ENCODE results near the gene DCDC2C. TPM values are rescaled to one million over a fixed set of nuclear protein-coding genes. Genes with fewer than 3 reads are reported as not detected.

DCDC2C gene
- total RNA-seq, 1 experiment from 2014 or later, result not detected

GRCh38 chr2:3712424-3712823, 9.0 kb downstream of the DCDC2C start:
- no peak overlapping the region for H3K27ac ChIP-seq (ENCODE audit: low read length)
- H4K20me1 ChIP-seq (ENCODE audit: low read length), result no peaks in the 10 kb centered on the region
- H3K79me2 ChIP-seq (ENCODE audit: low read length), result no peaks in the 10 kb centered on the region
- intact Hi-C loops (cut with micrococcal nuclease), result no loop called here
- H2AFZ ChIP-seq (ENCODE audit: low read length), result no peak overlapping the region
- H3K27me3 ChIP-seq (ENCODE audit: low read length), result peaks cover 31% of the 10 kb centered on the region
- no peaks in the 10 kb centered on the region for H3K9me2 ChIP-seq (replicated peaks; ENCODE audit: low read length)
- ATAC-seq (no peak), DNase-seq (no peak)
- no peak overlapping the region for H3K9ac ChIP-seq (ENCODE audit: low read length)
- POLR2A ChIA-PET (ENCODE audit: unreplicated experiment), result no interaction called here
- H3K4me3 ChIP-seq (ENCODE audit: low read length), result no peak overlapping the region
- H3K9me3 ChIP-seq (ENCODE audit: low read length), result no peaks in the 10 kb centered on the region
- H3F3A ChIP-seq (ENCODE audit: low read length, unreplicated experiment), result no peaks in the 10 kb centered on the region
- CTCF ChIA-PET, result no interaction called here
- TF ChIP-seq CTCF (conservative IDR thresholded peaks at IDR 0.05; ENCODE audit: low read depth, low read length), result no peak
- no peak for TF ChIP-seq EZH2phosphoT487 (IDR thresholded peaks at IDR 0.05; ENCODE audit: borderline replicate concordance, low read length)
- no peak for TF ChIP-seq EZH2 (IDR thresholded peaks at IDR 0.05; ENCODE audit: low read length, unreplicated experiment)
- H3K36me3 ChIP-seq (ENCODE audit: low read depth, low read length), result no peaks in the 10 kb centered on the region
- no peaks in the 10 kb centered on the region for H3K4me1 ChIP-seq (ENCODE audit: insufficient read depth, low read length)
- no TSS peak for BruUV-seq (replicated peaks)
- H3K4me2 ChIP-seq (ENCODE audit: low read length), result no peak overlapping the region

- H3K79me2 ChIP-seq (ENCODE audit: low read length), result no peaks in the 10 kb centered on the region
- H3K4me3 ChIP-seq (ENCODE audit: low read length), result no peak overlapping the region
- no peaks in the 10 kb centered on the region for H3K36me3 ChIP-seq (ENCODE audit: low read depth, low read length)
- no peaks in the 10 kb centered on the region for H3F3A ChIP-seq (ENCODE audit: low read length, unreplicated experiment)
- H4K20me1 ChIP-seq (ENCODE audit: low read length), result no peaks in the 10 kb centered on the region
- no peaks in the 10 kb centered on the region for H3K9me3 ChIP-seq (ENCODE audit: low read length)
- H3K9me2 ChIP-seq (replicated peaks; ENCODE audit: low read length), result no peaks in the 10 kb centered on the region
- H3K4me2 ChIP-seq (ENCODE audit: low read length), result no peak overlapping the region
- ChIA-PET CTCF (no interaction called here), POLR2A (ENCODE audit: unreplicated experiment) (no interaction called here)
- H3K9ac ChIP-seq (ENCODE audit: low read length), result no peak overlapping the region
- TF ChIP-seq CTCF (conservative IDR thresholded peaks at IDR 0.05; ENCODE audit: low read depth, low read length) (no peak), EZH2phosphoT487 (IDR thresholded peaks at IDR 0.05; ENCODE audit: borderline replicate concordance, low read length) (no peak), EZH2 (IDR thresholded peaks at IDR 0.05; ENCODE audit: low read length, unreplicated experiment) (no peak)
- no TSS peak for BruUV-seq (replicated peaks)
- H3K4me1 ChIP-seq (ENCODE audit: insufficient read depth, low read length), result no peaks in the 10 kb centered on the region
- peaks cover 26% of the 10 kb centered on the region for H3K27me3 ChIP-seq (ENCODE audit: low read length)
- ATAC-seq (no peak), DNase-seq (no peak)
- no peak overlapping the region for H3K27ac ChIP-seq (ENCODE audit: low read length)
- no peak overlapping the region for H2AFZ ChIP-seq (ENCODE audit: low read length)
- intact Hi-C loops (cut with micrococcal nuclease), result no loop called here
These were observed 9.6 kb downstream of the DCDC2C start for GRCh38 chr2:3712831-3713503.

- Histone ChIP-seq H3K9me3 (ENCODE audit: low read length) (no peaks in the 10 kb centered on the region), H3K4me2 (ENCODE audit: low read length) (no peak overlapping the region), H3K9ac (ENCODE audit: low read length) (no peak overlapping the region), H3F3A (ENCODE audit: low read length, unreplicated experiment) (no peaks in the 10 kb centered on the region), H3K79me2 (ENCODE audit: low read length) (no peaks in the 10 kb centered on the region), H3K36me3 (ENCODE audit: low read depth, low read length) (no peaks in the 10 kb centered on the region), H3K27ac (ENCODE audit: low read length) (no peak overlapping the region), H4K20me1 (ENCODE audit: low read length) (no peaks in the 10 kb centered on the region), H2AFZ (ENCODE audit: low read length) (no peak overlapping the region), H3K27me3 (ENCODE audit: low read length) (peaks cover 42% of the 10 kb centered on the region), H3K4me1 (ENCODE audit: insufficient read depth, low read length) (no peaks in the 10 kb centered on the region), H3K4me3 (ENCODE audit: low read length) (no peak overlapping the region), H3K9me2 (replicated peaks; ENCODE audit: low read length) (no peaks in the 10 kb centered on the region)
- no peak for TF ChIP-seq EZH2phosphoT487 (IDR thresholded peaks at IDR 0.05; ENCODE audit: borderline replicate concordance, low read length)
- no peak for TF ChIP-seq CTCF (conservative IDR thresholded peaks at IDR 0.05; ENCODE audit: low read depth, low read length)
- no peak for TF ChIP-seq EZH2 (IDR thresholded peaks at IDR 0.05; ENCODE audit: low read length, unreplicated experiment)
- ATAC-seq (no peak), DNase-seq (no peak)
- POLR2A ChIA-PET (ENCODE audit: unreplicated experiment), result interaction anchor here (0.6 kb wide), 1 partner anchor 159 kb away, joined by 3 read pairs; no protein-coding TSS in a partner anchor
- intact Hi-C loops (cut with micrococcal nuclease), result no loop called here
- BruUV-seq (replicated peaks), result no TSS peak
- CTCF ChIA-PET, result no interaction called here
These were observed 15.3 kb downstream of the DCDC2C start for GRCh38 chr2:3718679-3719078.
